ENCODE measurements around the gene CMAS.

DNA sequence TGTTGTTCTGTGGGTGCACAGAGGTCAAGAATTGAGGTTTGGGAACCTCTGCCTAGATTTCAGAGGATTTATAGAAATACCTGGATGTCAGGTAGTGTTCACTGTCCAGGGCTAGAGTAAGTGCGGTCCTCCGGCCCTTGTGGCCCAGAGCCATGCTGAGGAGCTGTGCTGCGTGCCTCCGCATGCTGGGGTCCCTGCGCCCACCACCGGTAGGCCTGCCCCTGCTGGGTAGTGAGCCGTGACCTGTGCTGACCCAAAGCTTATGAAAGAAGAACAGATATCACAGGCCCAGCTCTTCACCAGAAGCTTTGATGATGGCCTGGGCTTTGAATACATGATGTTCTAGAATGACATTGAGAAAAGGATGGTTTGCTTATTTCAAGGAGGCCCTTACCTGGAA, 37.8 kb upstream of the CMAS start:
- TF ChIP-seq, protein P1, sequence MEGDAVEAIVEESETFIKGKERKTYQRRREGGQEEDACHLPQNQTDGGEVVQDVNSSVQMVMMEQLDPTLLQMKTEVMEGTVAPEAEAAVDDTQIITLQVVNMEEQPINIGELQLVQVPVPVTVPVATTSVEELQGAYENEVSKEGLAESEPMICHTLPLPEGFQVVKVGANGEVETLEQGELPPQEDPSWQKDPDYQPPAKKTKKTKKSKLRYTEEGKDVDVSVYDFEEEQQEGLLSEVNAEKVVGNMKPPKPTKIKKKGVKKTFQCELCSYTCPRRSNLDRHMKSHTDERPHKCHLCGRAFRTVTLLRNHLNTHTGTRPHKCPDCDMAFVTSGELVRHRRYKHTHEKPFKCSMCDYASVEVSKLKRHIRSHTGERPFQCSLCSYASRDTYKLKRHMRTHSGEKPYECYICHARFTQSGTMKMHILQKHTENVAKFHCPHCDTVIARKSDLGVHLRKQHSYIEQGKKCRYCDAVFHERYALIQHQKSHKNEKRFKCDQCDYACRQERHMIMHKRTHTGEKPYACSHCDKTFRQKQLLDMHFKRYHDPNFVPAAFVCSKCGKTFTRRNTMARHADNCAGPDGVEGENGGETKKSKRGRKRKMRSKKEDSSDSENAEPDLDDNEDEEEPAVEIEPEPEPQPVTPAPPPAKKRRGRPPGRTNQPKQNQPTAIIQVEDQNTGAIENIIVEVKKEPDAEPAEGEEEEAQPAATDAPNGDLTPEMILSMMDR (IDR thresholded peaks at IDR 0.05): no peak
- no peak for TF ChIP-seq POLR2A (IDR thresholded peaks at IDR 0.05)
- TF ChIP-seq POLR2AphosphoS5 (IDR thresholded peaks at IDR 0.05): no peak
